Measurements from ENCODE around the gene PAPSS2. TPM values are rescaled to one million over a fixed set of nuclear protein-coding genes. Genes with fewer than 3 reads are reported as not detected.

The PAPSS2 gene
- total RNA-seq, 1 donor from 2014 or later: 5.5 TPM

- no peak overlapping the region for H3K4me3 ChIP-seq (ENCODE audit: low read depth, low read length)
- H3K27me3 ChIP-seq (ENCODE audit: control insufficient read depth, insufficient read depth, low read length): no peaks in the 10 kb centered on the region
- FAIRE-seq: no peak
- DNase-seq (ENCODE audit: low read depth): no peak
- H3K36me3 ChIP-seq (ENCODE audit: control insufficient read depth, insufficient read depth, low read length): peaks cover 6% of the 10 kb centered on the region
- TF ChIP-seq CTCF (IDR thresholded peaks at IDR 0.05; ENCODE audit: insufficient read depth, low read length, severe bottlenecking): no peak
Measured at GRCh38 chr10:87765666-87766376, 106.1 kb downstream of the PAPSS2 start.

- no peak for TF ChIP-seq CTCF (IDR thresholded peaks at IDR 0.05; ENCODE audit: insufficient read depth, low read length, severe bottlenecking)
- FAIRE-seq (no peak), DNase-seq (ENCODE audit: low read depth) (no peak)
- Histone ChIP-seq H3K27me3 (ENCODE audit: control insufficient read depth, insufficient read depth, low read length) (no peaks in the 10 kb centered on the region), H3K36me3 (ENCODE audit: control insufficient read depth, insufficient read depth, low read length) (peaks cover 6% of the 10 kb centered on the region), H3K4me3 (ENCODE audit: low read depth, low read length) (no peak overlapping the region)
Measured at GRCh38 chr10:87767253-87767652, 107.6 kb downstream of the PAPSS2 start.

GRCh38 chr10:87771871-87772500, 112.3 kb downstream of the PAPSS2 start:
- Histone ChIP-seq H3K27me3 (ENCODE audit: control insufficient read depth, insufficient read depth, low read length) (no peaks in the 10 kb centered on the region), H3K4me3 (ENCODE audit: low read depth, low read length) (no peak overlapping the region), H3K36me3 (ENCODE audit: control insufficient read depth, insufficient read depth, low read length) (peaks cover 6% of the 10 kb centered on the region)
- FAIRE-seq: no peak
- DNase-seq (ENCODE audit: low read depth): peak; percentile 42
- peak; percentile 26 for TF ChIP-seq CTCF (IDR thresholded peaks at IDR 0.05; ENCODE audit: insufficient read depth, low read length, severe bottlenecking)

GRCh38 chr10:87775766-87776165, 116.1 kb downstream of the PAPSS2 start:
- TF ChIP-seq CTCF (IDR thresholded peaks at IDR 0.05; ENCODE audit: insufficient read depth, low read length, severe bottlenecking): no peak
- Histone ChIP-seq H3K27me3 (ENCODE audit: control insufficient read depth, insufficient read depth, low read length) (no peaks in the 10 kb centered on the region), H3K4me3 (ENCODE audit: low read depth, low read length) (no peak overlapping the region), H3K36me3 (ENCODE audit: control insufficient read depth, insufficient read depth, low read length) (peaks cover 2% of the 10 kb centered on the region)
- FAIRE-seq: peak; percentile 40
- peak; percentile 36 for DNase-seq (ENCODE audit: low read depth)

- DNase-seq (ENCODE audit: low read depth): no peak
- Histone ChIP-seq H3K27me3 (ENCODE audit: control insufficient read depth, insufficient read depth, low read length) (no peaks in the 10 kb centered on the region), H3K4me3 (ENCODE audit: low read depth, low read length) (no peak overlapping the region), H3K36me3 (ENCODE audit: control insufficient read depth, insufficient read depth, low read length) (peaks cover 2% of the 10 kb centered on the region)
- no peak for FAIRE-seq
- no peak for TF ChIP-seq CTCF (IDR thresholded peaks at IDR 0.05; ENCODE audit: insufficient read depth, low read length, severe bottlenecking)
Measured at GRCh38 chr10:87776328-87776727, 116.7 kb downstream of the PAPSS2 start.

Measured in bronchial epithelial cell (primary cell).